T47D (cell line): Measurements from ENCODE around the gene ABCG1.

Experiments used
- DNase-seq, 2 experiments: peaks; one replicate each; pipeline versions ENCODE4 v3.0.0 to v3.0.0-alpha.2; 2011 to 2012; ENCODE audit warnings: low read depth in 1 of 2, low spot score in 1 of 2
- JUND ChIP-seq: IDR thresholded peaks from 2 replicates; pipeline ENCODE4 v1.6.1; 2012; ENCODE audit warnings: low read depth
- in situ Hi-C: cut with HindIII; loops from 2 replicates; pipeline ENCODE4 v1.10.0; 2016; ENCODE audit warnings: low sequenced_read_pairs, low pct_unique_long_range_greater_than_20kb

ABCG1 gene

DNA sequence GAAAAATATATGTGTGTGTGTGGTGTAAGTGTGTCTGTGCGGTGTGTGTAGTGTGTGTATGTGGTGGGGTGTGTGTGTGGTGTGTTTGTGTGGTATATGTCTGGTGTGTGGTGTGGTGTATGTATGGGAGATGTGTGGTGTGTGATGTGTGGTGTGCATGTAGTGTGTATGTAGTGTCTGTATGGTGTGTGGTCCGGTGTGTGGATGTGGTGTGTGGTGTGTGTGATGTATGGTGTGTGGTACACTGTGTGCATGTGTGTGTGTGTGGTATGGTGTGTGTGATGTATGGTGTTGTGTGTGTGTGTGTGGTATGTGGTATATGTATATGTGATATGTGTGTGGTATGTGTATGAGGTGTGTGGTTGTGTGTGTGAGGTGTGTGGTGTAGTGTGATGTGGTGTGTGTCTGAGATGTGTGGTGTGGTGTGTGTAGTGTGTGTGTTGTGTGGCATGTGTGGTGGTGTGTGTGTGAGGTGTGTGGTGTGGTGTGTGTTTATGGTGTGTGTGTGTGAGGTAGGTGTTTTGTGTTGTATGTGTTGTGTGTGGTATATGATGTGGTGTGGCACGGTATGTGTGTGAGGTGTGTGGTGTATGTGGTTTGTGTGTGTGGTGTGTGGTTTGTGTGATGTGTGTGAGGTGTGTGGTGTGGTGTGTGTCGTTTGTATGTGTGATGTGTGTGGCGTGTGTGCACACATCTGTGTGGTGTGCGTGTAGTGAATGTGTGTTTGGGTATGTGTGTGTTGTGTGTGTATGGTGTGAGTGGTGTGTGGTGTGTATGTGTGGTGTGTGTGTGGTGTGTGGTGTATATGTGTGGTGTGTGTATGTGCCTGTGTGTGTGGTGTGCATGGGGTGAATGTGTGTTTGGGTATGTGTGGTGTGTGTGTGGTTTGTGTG, 35.3 kb upstream of the ABCG1 start:
- no peak for TF ChIP-seq JUND
- in situ Hi-C loops = no loop called here

DNA sequence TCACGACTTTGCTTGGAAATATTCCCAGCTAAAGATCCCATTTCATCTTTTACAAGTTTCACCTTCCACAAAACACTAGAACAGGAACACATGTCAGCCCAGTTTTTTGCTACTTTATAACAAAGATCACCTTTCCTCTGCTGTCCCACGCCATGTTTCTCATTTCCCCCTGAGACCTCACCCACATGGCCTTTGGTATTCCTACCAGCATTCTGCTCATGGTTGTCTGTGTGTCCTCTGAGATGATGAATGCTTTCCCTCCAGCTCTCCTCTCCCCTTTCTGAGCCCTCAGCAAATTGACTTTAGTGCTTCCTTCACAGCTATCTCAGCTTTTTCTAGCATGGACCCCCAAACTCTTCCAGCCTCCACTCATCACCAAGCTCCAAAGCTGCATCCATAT, 32.3 kb upstream of the ABCG1 start:
- no peak for TF ChIP-seq JUND

More for the DNA sequence above, 35.3 kb upstream of the ABCG1 start:
- DNase-seq = no peak

DNA sequence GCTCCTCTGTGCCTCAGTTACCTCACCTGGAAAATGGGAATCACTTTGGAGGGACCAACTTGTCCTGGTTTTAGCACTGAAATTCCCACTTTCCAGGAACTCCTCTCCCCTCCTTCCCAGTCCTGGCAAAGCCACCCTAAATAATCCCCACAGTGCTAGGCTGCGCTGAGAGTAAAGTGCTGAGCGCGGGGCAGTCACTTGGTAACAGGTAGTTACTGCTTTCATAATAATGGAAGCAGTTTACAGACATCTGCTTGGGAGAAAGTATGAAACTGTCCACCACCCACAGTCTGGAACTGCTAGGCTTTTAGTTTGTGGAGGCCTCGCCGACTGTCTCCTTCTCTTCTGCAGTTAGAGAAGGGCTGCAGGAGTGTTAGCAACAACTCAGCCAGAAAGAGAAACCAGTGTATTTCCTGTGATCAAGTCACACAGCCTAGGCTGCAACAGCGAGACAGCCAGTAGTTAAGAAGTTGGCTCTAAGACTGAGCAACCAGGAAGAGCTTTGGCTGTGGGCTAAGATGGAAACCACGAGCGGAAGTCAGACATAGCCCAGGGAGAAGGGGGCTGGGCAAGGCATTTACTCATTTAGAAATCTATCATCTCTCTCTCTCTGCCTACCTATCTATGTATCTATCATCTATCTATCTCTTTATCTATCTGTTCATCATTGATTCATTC, 30.8 kb upstream of the ABCG1 start:
- in situ Hi-C loops = no loop called here
- no peak for DNase-seq
- no peak for TF ChIP-seq JUND

More for the DNA sequence above, 32.3 kb upstream of the ABCG1 start:
- in situ Hi-C loops = no loop called here
- no peak for DNase-seq

DNA sequence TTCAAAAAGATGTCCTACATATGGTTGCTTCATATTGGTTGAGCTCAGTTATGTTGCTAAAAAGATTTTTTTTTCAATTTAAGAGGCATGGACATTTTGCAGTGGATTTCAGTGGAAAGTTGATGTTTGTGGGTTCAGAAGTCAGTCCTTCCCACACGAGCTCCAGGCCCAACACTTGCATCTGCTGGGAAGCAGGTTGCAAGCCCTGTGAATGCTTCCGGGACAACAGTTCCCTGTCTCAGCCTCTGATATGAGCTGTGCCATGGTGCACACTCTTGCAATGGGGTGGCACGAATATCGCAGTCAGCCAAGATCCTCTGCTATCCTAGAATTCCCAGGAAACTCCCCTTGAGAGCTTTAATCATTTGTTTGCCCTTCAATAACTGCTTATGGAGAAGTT, 30.3 kb upstream of the ABCG1 start:
- no peak for TF ChIP-seq JUND
- in situ Hi-C loops = no loop called here

DNA sequence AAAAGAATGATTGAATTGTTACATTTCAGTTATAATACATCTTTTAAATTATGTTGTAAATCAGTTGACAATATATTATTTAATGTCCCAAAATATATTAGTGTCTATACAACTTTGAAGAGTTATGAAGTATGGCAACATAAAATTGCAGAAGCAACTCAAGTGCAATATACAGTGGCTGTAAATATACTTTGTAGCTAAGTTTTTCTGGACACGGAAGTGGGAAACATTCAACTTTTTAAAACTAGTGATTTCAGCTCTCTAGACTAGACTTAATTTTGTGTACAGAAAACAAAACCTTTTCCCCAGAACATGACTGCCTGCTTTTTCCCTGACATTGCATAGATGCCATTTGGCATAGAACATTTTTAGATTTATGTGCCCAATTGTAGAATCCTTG, 29.5 kb upstream of the ABCG1 start:
- no peak for TF ChIP-seq JUND
- in situ Hi-C loops = no loop called here
- no peak for DNase-seq

More for the DNA sequence above, 30.3 kb upstream of the ABCG1 start:
- no peak for DNase-seq

- in situ Hi-C loops = no loop called here
- DNase-seq = no peak
- TF ChIP-seq JUND = no peak
These were observed 29.0 kb upstream of the ABCG1 start for GRCh38 chr21:42189860-42190485.

GRCh38 chr21:42190486-42190863, 28.5 kb upstream of the ABCG1 start:
- no peak for TF ChIP-seq JUND

DNA sequence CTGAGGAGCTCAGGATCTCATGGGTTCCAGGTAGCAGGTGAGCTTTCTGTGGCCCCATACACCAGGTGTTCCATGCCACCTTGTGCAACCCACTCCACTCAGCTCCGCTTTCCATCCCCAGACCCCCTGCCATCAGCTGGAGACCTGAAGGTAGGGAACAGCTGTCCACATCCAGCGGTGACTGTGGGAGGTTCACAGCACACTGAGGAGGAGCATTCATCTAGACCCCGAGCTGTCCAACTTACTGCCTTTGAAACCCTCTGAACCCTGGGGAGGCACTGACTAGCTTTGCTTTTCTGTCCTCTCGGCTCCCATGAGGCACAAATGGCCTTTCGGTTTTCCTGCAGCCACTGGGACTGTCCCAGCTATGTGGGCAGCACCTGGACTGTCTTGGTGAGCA, 27.9 kb upstream of the ABCG1 start:
- DNase-seq = no peak
- TF ChIP-seq JUND = no peak
- in situ Hi-C loops = no loop called here

More at GRCh38 chr21:42190486-42190863, 28.5 kb upstream of the ABCG1 start:
- no peak for DNase-seq
- in situ Hi-C loops = no loop called here

- DNase-seq = no peak
- no peak for TF ChIP-seq JUND
- in situ Hi-C loops = no loop called here
These were observed 27.0 kb upstream of the ABCG1 start for GRCh38 chr21:42191696-42192595.

GRCh38 chr21:42193131-42193671, 25.7 kb upstream of the ABCG1 start:
- in situ Hi-C loops = no loop called here
- TF ChIP-seq JUND = no peak
- no peak for DNase-seq

DNA sequence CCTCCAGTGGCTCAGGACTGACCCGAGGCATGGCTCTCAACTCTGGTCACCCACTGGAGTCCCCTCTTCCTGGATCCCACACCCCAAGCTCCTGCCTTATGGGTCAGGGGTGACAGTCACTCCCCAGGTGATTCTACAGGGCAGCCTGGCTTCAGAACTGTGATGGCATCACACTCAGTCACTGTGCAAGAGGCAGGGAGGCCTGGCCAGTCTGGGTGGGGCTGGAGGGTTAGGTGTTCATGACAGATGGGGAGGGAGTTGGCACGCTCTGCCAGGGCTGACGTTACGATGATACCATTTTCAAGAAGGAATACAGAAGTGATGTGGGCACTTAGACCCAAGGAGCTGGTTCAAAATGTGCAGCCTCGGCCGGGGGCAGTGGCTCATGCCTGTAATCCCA, 25.2 kb upstream of the ABCG1 start:
- in situ Hi-C loops = no loop called here
- no peak for TF ChIP-seq JUND
- DNase-seq = no peak

DNA sequence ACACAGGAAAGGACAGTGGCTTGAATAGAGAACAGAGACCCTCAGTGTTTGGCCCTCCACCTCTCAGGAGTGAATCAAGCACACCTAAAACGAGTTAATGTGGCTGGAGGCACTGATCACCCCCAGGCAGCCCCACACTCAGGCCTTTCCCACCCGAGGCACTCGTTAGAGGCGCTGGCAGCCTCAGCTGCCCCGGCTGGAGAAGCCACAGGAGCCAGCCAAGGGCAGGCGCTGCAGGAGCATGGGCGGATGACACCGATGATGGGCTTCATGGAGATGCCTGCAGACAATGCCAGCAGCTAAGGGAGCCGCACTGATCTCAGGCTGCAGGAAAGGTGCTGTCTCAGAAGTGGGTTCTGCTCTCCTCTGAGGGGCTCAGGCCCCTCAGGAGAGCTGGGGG, 24.1 kb upstream of the ABCG1 start:
- in situ Hi-C loops = no loop called here
- DNase-seq = no peak
- TF ChIP-seq JUND = no peak
